Suppressor macrophage treated with lipopolysaccharide for 1 hour (primary cell): Measurements from ENCODE around the gene TMEM120B.
"Not testable (repeated sequence)": the region's sequence is repeated elsewhere in the genome, so short reads cannot be mapped to it uniquely, and the experiment has no call there.

Source experiments
- DNase-seq, 3 donors: peaks; one replicate each; pipeline ENCODE4 v3.0.0-alpha.2; 2020 to 2022

TMEM120B gene

DNA sequence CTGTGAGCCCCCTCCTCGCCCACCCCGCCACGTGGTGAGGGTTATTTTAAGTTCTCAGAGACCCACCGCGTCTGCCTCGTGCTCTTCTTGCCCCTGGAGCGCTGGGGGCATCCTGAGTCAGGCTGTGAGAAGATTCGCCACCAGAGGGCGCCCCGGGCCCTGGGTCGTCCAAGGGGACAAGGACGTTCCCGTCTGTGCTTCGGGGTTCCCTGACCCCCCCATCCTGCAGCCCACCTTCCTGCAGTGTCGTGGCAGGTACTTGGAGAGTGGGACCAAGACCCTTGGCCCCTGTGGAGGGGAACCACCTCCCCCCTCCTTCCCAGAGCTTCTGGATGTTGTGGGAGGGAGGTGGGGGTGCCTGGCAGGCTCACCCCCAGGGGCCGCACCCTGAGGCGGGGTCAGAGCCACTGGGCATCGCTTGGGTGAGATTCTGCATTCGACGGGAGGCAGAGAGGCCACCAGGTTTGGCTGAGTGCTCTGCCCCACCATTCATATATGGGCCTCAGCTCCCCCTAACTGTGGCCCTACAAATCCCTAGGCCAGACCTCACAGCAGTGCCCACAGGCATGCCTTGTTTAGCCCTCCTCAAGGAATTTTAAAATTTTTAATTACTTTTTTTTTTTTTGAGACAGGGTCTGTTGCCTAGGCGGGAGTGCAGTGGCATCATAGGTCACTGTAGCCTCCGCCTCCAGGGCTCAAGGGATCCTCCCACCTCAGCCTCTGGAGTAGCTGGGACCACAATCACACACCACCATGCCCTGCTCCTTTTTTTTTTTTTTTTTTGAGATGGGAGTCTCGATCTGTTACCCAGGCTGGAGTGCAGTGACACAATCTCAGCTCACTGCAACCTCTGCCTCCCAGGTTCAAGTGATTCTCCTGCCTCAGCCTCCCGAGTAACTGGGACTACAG, 63.9 kb downstream of the TMEM120B start:
- peak; percentile 87 to 95 (median 92) for DNase-seq

DNA sequence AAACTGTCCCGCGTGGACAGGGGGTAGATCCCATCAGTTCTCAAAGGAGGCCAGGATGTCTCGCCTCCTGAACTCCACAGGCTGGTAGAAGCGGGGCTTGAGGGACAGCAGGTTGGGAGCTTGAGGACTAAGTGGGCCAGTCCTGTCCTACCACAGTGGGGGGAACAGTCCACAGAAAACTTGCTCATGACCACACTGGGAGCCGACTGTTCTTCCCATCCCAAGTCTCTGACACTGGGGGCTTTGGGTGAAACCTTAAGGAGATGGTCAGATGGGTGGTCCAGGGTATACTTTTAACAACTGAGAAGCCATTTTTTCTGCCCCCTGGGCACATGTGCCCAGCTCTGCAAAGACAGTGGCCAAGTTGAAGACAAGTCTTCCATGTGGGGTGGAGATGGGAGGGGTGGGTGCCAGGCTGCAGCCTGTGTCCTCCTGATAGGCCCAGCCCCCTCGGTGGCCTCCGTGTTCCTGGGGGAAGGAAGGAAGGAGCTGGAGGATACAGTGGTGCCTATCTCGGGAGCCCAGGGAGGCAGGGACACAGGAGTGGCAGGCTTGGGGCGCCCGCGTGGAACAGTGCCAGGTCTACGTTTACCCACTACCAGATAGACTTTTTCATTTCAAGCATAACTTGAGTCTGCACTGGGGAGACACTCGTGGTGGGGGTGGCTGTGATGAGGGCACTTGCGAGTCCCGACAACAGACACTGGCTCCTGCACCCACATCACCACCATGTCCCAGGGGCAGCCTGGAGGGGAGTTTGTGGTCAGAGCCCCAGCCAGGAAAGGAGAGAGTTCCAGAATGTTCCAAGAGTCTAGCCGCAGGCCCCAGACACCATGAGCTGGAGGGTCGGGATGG, 66.2 kb downstream of the TMEM120B start:
- peak in 1 of 3 donors; percentile 17 for DNase-seq

DNA sequence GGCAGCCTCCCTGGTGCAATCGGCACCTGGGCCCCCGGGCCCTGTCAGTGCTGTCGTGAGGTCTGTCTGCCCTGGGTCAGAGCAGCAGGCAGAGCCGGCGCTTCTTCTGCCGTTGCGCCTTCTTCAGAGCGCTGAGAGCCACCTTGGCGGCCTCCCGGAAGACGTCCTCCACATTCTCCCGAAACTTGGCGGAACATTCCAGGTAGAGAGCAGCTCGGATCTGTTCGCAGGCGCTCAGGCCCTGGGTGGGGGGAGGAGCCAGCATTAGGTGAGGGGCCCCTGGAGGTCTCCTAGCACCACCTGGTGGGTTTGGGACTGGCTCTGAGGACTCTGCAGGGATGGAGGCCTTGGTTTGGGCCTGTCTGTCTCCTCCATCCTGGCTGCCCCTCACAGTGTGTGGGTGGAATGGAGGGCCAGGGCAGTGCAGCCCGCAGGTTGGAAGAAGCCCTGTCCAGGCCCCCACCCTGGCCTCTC, 66.9 kb downstream of the TMEM120B start:
- peak in 1 of 3 donors; percentile 16 for DNase-seq

DNA sequence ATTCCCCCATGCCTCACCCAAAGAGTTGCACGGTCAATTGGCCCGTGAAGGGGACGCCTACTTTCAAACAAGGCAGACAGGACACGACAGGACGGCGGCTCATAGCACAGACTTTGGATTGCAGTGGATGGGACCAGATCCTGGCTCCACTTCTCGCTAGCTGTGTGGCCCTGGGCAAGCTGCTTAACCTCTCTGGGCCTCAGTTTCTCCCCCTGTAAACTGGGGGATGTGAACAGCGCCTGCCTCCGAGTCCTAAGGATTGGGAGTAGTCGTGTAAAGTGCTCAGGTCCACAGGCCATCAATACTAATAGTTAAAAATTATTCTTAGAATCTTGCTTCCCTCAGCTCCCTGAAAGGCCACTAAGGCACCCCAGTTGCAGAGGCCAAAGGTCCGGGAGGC, 67.9 kb downstream of the TMEM120B start:
- peak in 1 of 3 donors; percentile 14 for DNase-seq

DNA sequence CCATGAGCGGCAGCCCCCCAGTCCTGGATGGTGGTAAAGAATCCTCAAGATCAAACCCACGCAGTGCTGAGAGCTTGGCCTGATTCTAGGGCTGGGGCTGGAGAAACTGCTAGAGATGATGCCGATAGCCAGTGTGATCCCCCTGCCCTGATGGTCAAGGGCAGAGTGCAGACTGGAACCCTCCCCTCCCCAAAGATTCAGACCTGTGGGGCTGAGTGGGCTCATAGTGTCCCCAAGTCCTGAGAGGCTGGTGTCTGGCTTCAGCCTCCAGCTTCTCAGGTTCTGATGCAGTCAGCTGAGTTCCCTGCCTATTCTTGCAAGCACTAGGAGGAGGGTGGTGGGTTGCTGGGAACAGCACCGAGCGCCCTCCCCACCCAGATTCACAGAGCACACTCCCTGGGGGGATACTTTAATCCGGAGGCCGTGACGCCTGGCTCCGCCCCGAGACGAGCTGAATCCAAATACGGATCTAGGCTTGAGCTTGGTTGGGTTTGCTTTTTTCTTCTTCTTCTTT, 69.0 kb downstream of the TMEM120B start:
- no peak for DNase-seq

DNA sequence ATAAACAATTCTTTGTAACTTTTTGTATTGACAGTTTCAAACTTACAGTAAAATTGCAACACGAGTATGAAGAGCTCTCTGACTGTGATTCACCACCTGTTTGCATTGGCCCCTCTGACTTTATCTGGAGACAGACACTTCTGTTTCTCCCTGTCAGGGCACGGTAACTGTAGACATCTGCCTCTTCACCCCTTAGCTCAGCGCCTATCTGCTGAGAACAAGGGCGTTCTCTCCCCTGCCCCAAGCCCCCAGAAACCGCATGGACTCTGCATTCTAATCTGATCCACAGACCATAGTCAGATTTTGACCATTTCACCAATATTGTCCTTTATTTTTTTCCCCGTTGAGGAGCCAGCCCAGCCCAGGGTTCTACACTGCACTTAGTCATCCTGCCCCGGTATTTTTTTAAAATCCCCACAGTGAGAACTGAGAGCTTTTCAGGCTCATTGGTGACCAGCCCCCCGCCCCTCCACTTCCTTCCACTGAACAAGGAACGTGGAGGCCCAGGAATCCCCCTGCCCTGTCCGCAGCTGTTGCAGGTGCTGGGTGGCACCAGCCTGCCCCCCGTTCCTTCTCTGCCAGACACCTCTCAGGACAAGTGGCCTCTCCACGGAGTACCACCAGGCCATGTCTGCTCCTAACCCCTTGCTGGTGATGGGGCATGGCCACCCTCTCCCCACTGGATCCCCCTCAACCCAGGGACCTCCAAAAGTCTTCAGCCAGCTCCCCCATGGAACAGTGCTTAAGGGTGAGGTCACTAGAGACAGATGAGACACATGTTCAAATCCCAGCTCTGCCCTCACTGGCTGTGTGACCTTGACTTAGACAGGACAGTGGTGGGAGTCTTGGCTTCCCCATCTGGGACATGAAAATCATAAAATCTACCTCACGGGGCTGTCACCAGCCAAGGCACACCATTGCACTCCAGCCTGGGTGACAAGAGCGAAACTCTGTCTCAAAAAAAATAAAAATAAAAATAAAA, 69.7 kb downstream of the TMEM120B start:
- DNase-seq = peak; percentile 95 to 97 (median 96)

DNA sequence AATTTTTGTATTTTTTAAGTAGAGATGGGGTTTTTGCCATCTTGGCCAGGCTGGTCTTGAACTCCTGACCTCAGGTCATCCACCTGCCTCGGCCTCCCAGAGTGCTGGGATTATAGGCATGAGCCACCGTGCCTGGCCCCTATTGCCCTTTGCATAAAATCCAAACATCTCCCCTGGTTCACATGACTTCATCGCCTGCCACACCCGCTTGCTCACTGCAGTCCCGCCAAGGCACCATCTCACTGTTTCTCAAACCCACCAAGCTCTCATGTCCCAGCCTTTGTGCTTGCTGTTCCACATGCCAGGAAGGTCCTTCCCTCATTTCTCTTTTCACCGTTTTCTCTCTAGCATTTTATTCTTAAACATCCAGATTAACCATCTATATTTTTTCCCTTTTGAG, 71.2 kb downstream of the TMEM120B start:
- DNase-seq = peak in 1 of 3 donors; percentile 29

DNA sequence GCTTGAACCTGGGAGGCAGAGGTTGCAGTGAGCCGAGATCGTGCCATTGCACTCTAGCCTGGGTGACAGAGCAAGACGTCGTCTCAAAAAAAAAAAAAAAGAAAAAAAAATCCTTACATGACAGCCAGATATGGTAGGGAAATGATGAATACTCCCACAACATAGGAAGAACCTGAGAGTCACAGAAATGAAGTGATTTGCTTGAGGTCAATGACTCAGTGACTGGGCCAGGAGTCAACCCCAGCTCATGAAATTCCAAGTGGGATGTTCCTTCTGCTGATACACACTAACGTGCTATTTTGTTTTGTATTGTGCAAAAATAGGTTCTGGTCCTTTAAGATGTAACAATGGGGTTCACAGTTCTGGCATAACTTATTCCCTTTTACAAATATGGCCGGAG, 71.9 kb downstream of the TMEM120B start:
- DNase-seq = peak; percentile 89 to 98 (median 96)

DNA sequence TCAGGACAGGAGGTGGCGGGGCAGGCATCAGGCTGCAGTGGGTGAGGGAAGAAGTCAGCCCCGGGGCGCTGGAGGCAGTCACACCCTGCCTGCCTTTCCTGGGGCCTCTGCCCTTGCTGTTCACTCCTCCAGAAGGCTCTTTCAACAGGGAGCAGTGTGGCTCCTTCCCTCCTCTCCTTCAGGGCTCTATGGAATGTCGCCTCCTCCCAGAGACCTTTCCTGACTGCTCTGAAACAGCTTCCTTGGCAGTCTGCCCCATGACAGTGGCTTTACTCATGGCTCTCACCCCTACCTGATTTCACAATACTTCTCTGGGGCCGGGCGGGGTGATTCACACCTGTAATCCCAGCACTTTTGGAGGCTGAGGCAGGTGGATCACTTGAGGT, 73.9 kb downstream of the TMEM120B start:
- DNase-seq = peak; percentile 68 to 83 (median 80)

DNA sequence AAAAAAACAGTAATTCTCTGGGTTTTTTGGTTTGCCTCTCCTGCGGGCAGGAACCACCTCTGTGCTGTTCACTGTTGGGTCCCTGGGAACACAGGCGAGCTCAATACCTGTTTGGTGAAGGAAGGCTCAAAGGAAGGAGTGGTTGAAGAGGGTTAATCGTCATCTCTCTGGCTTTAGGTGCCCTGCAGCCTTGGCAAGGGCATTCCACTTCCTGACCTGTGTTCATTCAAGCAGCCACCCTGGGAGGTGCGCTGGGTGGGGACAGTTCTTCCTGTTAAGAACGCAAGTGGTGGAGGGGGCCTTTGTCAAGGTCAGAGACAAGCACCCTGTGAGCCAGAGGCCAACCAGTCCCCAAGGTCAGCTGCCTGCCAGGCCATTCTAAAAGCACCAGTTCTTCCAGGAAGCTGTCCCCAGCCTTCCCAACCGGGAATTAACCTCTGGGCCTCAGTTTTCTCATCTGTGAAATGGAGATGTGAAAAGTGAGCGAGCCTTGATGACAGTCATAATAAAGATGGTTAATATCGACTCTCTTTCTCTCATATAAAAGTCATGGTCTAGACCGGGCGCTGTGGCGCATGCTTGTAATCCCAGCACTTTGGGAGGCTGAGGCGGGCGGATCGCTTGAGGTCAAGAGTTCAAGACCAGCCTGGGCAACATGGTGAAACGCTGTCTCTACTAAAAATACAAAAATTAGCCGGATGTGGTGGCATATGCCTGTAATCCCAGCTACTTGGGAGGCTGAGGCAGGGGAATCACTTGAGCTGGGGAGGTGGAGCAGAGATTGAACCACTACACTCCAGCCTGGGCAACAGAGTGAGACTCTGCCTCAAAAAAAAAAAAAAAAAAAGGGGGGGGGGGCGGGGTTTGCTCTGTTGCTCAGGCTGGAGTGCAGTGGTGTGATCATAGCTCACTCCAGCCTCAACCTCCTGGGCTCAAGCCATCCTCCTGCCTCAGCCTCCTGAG, 74.8 kb downstream of the TMEM120B start:
- no peak for DNase-seq

DNA sequence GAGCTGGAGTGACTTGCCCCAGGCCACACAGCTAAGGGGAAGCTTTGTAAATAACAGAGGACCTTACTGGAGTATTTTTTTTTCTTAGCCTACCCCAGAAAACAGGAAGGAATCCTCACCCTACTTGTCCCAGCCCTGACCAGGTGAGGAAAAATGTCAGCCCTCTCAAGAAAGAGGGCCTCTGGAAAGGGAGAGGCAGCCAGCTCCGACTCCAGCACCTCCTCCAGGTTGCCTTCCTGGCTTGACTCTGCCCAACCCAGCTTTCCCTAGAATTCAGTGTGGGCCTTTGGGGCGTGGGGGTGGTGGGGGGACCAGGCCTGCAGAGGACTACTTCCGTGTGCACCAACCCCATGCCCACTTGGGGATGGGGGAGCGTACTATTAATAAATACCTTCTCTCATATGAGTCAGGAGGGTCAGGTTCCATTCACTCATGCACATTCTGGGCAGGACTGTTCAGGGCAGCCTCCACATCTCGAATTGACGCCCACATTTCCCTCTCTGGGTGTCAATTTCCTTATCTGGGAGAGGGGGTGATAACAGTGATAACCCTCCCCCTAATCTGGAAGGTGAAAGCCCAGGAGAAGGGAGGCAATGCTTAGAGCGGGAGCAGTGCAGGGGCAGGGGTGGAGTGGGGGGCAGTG, 75.7 kb downstream of the TMEM120B start:
- peak; percentile 60 to 71 (median 61) for DNase-seq

DNA sequence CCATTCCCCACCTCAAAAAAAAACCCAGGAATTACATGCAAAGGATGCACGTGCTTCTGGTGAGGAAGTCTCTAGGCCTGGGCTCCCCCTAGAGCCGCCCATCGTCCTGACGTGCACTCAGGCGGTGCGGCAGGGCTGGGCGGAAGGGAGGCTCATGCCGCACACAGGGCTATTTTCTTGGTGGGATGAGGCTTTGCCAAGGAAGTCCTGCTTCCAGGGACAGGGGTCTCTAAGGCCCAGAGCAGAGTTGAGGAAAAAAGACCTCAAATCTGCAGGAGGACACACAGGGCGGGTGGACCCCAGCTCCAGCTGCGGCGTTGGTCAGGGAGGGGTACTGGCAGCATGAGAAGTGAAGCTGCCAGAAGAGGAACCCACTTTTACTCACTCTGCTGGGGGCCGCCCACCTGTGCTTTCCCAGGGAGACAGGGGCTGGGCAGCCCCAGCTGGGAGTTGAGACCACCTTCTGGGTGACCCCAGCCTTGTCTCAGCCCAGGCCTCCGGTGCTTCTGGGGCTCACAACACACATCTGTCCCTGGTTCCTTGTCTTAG, 76.8 kb downstream of the TMEM120B start:
- peak; percentile 93 to 94 (median 93) for DNase-seq

DNA sequence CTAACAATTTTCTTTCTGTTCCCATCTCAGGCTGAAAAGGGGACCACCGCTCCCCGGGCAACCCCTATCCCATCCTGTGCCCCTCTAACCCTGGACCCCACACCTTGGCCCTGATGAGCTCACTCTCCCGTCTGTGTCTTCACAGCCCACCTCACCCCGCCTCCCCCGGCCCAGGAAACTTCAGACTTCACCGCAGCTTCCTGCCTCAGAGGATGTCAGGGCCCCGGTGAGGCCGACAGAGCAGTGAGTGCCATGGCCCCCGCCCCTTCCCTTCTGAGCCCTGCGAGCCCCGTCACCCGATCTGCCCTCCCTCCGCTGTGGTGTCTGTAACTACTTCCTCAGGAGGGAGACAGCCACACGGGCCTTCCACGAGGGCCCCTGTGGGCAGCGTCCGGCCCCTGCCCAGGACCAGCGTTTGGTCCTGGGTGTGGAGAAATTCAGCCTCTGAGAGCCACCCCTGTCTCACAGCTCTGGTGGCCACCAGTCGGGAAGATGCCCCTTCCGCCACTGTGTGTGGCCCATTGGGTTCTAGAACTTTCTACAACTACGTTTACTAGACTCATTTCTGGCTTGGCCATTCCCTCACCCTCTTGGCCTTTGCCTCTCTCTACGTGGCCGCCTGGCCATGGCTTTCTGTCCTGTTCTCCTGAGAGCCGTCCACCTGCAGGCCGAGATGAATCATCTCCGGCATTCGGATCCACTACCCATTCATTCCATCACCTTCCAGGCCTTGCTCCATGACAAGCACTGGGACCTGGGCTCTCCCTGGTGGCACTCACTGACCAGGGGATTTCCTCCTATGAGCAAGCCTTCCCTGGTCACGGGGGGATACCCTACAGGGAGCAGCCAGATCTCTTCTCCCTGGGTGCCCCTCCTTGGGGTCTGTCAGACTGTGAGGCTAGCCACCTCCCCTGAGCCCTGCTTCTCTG, 77.5 kb downstream of the TMEM120B start:
- peak; percentile 88 to 93 (median 91) for DNase-seq

DNA sequence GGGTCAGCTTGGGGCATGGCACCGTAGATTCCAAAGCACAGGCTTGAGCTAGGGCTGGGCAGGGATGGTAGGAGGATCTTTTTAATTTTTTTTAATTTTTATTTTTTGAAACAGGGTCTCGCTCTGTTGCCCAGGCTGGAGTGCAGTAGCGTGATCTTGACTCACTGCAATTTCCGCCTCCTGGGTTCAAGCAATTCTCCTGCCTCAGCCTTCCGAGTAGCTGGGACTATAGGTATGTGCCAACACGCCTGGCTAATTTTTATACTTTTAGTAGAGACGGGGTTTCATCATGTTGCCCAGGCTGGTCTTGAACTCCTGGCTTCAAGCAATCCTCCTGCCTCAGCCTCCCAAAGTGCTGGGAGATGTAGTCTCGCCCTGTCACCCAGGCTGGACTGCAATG, 78.2 kb downstream of the TMEM120B start:
- DNase-seq = not testable (repeated sequence)

DNA sequence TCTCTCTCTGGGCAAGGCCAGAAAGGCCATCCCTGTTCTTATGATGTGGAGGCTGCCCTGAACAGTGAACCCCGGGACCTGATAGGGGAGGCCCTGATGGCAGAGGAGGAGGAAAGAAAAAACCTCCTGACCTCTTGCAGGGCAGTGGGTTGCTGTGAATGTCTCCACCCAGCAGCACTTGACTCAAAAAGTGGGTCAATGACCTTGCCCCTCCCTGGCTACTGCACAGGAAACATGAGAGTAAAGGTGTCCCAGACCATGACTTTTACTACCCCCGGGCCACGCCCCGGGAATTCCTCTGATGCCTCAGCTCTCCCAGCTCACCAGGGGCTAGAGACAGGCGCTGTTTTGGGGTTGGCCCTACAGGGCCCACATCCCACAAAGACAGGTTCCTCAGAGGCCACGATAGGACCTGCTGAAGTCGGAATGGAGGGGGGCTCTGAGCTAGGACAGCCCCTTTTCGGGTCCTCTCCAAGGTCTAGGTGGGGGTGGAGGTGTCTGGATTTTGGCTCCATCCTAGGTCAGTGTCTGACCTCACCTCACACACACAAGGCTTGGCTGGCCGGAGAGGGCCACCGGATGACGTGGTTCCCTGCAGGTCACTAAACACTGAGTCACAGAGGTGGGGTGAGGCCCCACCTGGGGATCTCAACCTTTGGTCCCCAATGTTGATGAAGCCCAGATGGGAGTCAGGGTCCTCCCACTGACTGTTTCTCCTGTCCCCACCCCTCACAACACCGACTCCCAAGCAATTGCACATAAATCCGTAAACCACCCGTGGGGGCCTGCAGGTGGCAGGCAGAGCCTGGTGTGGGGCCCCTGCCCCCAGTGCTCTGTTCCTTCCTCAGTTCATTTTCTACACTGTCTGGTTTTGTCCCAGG, 79.4 kb downstream of the TMEM120B start:
- DNase-seq = peak; percentile 48 to 71 (median 50)

DNA sequence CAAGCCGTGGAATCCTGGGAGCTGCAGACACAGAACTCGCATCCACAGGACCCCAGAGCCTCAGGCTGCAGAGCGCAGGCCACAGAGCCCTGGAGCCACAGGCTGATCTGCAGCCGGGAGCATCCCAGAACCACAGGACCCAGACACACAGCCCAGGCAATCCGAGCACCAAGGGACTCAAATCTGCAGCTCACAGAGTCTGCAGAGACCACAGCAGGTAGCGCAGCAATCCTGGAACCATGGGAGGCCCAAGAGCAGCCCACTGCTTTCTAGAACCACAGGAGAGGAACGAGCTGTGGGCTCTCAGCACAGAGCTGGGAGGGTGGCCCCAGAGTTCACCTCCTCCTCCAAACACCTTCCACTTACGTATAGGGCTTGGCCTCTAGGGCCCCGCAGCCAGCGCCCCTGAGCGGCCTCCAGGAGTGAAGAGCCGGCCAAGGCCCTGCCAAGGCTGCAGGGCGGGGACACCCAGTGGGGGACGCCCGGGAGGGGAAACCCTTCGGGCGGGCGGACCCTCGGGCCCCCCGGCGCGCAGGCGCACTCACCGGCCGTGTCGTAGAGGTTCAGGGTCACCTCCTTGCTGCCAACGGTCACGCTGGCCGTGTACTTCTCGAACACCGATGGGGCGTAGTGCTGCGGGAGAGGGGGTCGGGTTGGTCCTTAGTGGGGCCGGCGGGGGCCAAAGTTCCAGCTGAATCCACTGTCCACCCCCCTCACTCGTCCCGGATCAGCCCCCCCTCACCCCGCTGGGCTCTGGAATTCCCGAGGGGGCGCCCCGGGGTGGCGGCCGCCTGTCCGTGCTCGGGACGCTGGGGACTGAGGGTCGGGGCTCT, 80.3 kb downstream of the TMEM120B start:
- peak; percentile 42 to 76 (median 55) for DNase-seq

DNA sequence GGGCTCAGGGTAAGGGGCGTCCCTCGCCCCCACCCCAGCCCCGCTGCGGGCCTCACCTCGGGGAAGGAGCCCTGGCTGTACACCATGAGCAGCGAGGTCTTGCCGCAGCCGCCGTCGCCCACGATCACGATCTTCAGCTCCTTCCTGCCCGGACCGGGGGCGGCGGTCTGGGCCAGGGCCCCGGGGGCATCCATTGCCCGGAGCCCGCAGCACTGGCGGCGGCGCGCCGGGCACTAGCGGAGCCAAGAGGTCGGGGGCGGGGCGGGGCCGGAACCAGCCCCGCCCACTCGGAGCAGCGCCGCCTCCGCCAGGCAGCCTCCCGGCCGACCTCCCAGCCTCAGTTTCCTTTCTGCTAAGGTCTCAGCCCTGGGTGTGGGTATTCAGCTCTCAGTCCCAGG, 80.9 kb downstream of the TMEM120B start, which contains the start of gene RHOF:
Gene RHOF, minus strand, starts transcription at position 249 of the 398 bp plus-strand sequence. Its CDS starts 55 bp downstream, at position 194.
- peak; percentile 76 to 95 (median 86) for DNase-seq
